Upper lobe of left lung (tissue), 4 donors: ENCODE data around the gene UGT2B10.

Experiments used
- CTCF ChIP-seq, 6 experiments: fragments of 450-650 bp in 4 of 6; fragments of 200-600 bp in 2 of 6; sonication (generic) in 2 of 6; IDR thresholded peaks; one replicate each; pipeline ENCODE4 v1.5.1; 2016 to 2019; ENCODE audit warnings: antibody characterized with exemption in 6 of 6
- EP300 ChIP-seq, 4 donors: sonication (generic); formaldehyde crosslinking; IDR thresholded peaks; one replicate each; pipeline ENCODE4 v1.5.1; 2017; ENCODE audit warnings: antibody characterized with exemption in 4 of 4, control low read depth in 2 of 4
- POLR2A ChIP-seq, 4 donors: fragments of 450-650 bp; IDR thresholded peaks; one replicate each; pipeline ENCODE4 v1.5.1; 2016 to 2017; ENCODE audit warnings: antibody characterized with exemption in 4 of 4, mild to moderate bottlenecking in 2 of 4
- POLR2AphosphoS5 ChIP-seq, 2 donors: sonication (generic); formaldehyde crosslinking; IDR thresholded peaks; one replicate each; pipeline ENCODE4 v1.5.1; 2017; ENCODE audit warnings: antibody characterized with exemption in 2 of 2

GRCh38 chr4:68861057-68861456 is 45.3 kb downstream of the UGT2B10 start:
- TF ChIP-seq POLR2AphosphoS5 (IDR thresholded peaks at IDR 0.05): no peak
- no peak for TF ChIP-seq CTCF (IDR thresholded peaks at IDR 0.05)
- TF ChIP-seq POLR2A (IDR thresholded peaks at IDR 0.05): no peak
- TF ChIP-seq EP300 (IDR thresholded peaks at IDR 0.05): no peak
